ENCODE data around the gene STPG4.
"Not testable (repeated sequence)": the region's sequence is repeated elsewhere in the genome, so short reads cannot be mapped to it uniquely, and the experiment has no call there.

Gene STPG4

DNA sequence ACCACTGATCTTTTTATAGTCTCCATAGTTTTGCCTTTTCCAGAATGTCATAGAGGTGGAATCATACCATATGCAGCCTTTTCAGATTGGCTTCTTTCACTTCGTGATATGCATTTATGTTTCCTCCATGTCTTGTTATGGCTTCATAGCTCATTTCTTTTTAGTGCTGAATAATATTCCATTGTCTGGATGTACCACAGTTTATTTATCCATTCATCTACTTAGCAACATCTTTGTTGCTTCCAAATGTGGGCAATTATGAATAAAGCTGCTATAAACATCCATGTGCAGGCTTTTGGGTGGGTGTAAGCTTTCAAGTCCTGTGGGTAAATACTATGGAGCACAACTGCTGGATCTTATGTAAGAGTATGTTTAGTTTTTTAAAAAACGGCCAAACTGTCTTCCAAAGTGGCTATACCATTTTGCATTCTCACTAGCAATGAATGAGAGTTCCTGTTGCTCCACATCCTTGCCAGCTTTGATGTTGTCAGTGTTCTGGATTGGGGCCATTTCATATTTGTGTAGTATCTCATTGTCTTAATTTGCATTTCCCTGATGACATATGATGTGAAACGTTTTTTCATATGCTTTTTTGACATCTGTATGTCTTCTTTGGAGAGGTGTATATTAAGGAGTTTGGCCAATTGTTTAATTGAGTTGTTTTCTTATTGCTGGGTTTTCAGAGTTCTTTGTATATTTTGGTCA, 20.6 kb downstream of the STPG4 start:
- Histone ChIP-seq H3K27me3 (ENCODE audit: control insufficient read depth in 5 of 5, insufficient read depth in 4 of 5, low read length in 5 of 5) (no peaks in the 10 kb centered on the region), H3K27ac (ENCODE audit: low read depth, low read length) (no peak overlapping the region), H3K9ac (ENCODE audit: low read length in 5 of 5) (no peak overlapping the region), H3K4me3 (ENCODE audit: low read depth in 1 of 5, low read length in 5 of 5) (no peak overlapping the region), H3K4me1 (ENCODE audit: control insufficient read depth in 5 of 5, insufficient read depth in 5 of 5, low read length in 5 of 5) (no peaks in the 10 kb centered on the region), H3K9me3 (ENCODE audit: control insufficient read depth in 5 of 5, low read length in 5 of 5) (peaks cover 0 to 5% (median 3%) of the 10 kb centered on the region in 5 donors), H3K36me3 (ENCODE audit: control insufficient read depth in 5 of 5, insufficient read depth in 5 of 5, low read length in 5 of 5) (no peaks in the 10 kb centered on the region)

DNA sequence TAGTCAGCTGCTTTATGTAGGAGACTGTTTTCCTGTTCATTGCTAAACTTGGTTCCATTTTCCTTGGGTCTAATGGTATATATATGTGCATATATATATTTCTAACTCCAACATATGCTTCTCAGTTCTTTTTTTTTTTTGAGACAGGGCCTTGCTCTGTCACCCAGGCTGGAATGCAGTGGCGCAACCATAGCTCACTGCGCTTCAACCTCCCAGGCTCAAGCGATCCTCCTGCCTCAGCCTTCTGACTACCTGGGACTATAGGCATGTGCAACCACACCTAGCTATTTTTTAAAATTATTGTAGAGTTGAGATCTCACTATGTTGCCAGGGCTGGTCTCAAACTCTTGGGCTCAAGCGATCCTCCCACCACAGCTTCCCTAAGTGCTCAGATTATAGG, 22.1 kb downstream of the STPG4 start:
- Histone ChIP-seq H3K27me3 (ENCODE audit: control insufficient read depth in 5 of 5, insufficient read depth in 4 of 5, low read length in 5 of 5) (no peaks in the 10 kb centered on the region), H3K27ac (ENCODE audit: low read depth, low read length) (no peak overlapping the region)

DNA sequence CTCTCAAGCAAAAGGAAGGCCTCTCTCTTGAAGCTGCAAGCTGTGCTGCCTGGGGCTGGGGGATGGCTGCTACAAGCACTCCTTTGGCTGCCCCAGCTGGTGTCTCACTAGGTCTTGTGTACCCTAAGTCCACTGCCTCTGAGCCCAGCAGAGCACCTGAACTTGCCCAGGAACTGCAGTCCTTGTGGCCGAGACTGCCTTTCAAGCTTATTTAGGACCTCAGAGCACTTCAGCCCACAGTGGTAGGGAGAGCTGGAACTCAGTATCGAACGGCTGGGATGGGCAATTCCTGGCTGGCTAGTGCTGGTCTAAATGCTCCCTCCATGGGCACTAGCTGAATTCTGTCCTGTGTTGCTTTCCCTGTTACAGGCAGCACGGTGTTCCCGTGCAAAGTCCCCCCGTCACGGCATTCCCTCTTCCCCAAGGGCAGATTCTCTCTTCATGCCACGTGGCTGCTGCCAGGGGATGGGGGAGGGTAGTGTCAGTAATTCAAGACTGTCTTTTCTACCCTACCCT, 25.9 kb downstream of the STPG4 start:
- no peak overlapping the region for H3K4me3 ChIP-seq (ENCODE audit: low read depth in 1 of 5, low read length in 5 of 5)
- no peaks in the 10 kb centered on the region for H3K4me1 ChIP-seq (ENCODE audit: control insufficient read depth in 5 of 5, insufficient read depth in 5 of 5, low read length in 5 of 5)
- no peak overlapping the region for H3K27ac ChIP-seq (ENCODE audit: low read depth, low read length)
- no peaks in the 10 kb centered on the region for H3K9me3 ChIP-seq (ENCODE audit: control insufficient read depth in 5 of 5, low read length in 5 of 5)
- H3K36me3 ChIP-seq (ENCODE audit: control insufficient read depth in 5 of 5, insufficient read depth in 5 of 5, low read length in 5 of 5): peaks cover 0 to 3% (median 0%) of the 10 kb centered on the region in 5 donors
- H3K27me3 ChIP-seq (ENCODE audit: control insufficient read depth in 5 of 5, insufficient read depth in 4 of 5, low read length in 5 of 5): no peaks in the 10 kb centered on the region
- no peak overlapping the region for H3K9ac ChIP-seq (ENCODE audit: low read length in 5 of 5)

More for the DNA sequence above, 22.1 kb downstream of the STPG4 start:
- Histone ChIP-seq H3K36me3 (ENCODE audit: control insufficient read depth in 5 of 5, insufficient read depth in 5 of 5, low read length in 5 of 5) (peaks cover 0 to 3% (median 0%) of the 10 kb centered on the region in 5 donors), H3K9me3 (ENCODE audit: control insufficient read depth in 5 of 5, low read length in 5 of 5) (peaks cover 0 to 5% (median 3%) of the 10 kb centered on the region in 5 donors), H3K4me1 (ENCODE audit: control insufficient read depth in 5 of 5, insufficient read depth in 5 of 5, low read length in 5 of 5) (no peaks in the 10 kb centered on the region), H3K9ac (ENCODE audit: low read length in 5 of 5) (no peak overlapping the region), H3K4me3 (ENCODE audit: low read depth in 1 of 5, low read length in 5 of 5) (no peak overlapping the region)

DNA sequence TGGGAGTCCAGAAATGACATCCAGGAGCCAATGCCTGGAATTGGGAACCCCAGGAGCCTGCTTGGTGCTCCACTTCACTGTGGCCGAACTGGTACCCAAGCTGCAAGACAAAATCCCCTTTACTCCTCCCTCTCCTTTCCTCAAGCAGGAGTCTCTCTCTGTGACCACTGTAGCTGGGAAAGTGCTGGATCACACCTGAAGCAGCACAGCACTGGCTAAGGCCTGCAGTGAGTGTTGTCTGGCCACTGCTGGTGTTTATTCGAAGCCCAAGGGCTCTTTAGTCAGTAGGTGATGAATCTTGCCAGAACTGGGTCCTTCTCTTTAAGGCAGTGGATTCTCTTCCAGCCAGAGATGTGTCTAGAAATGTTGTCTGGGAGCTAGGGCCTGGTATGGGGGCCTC, 26.4 kb downstream of the STPG4 start:
- H3K4me1 ChIP-seq (ENCODE audit: control insufficient read depth in 5 of 5, insufficient read depth in 5 of 5, low read length in 5 of 5): no peaks in the 10 kb centered on the region
- H3K27ac ChIP-seq (ENCODE audit: low read depth, low read length): no peak overlapping the region
- H3K9ac ChIP-seq (ENCODE audit: low read length in 5 of 5): no peak overlapping the region
- peaks cover 0 to 3% (median 0%) of the 10 kb centered on the region in 5 donors for H3K36me3 ChIP-seq (ENCODE audit: control insufficient read depth in 5 of 5, insufficient read depth in 5 of 5, low read length in 5 of 5)
- no peaks in the 10 kb centered on the region for H3K9me3 ChIP-seq (ENCODE audit: control insufficient read depth in 5 of 5, low read length in 5 of 5)
- H3K27me3 ChIP-seq (ENCODE audit: control insufficient read depth in 5 of 5, insufficient read depth in 4 of 5, low read length in 5 of 5): no peaks in the 10 kb centered on the region
- no peak overlapping the region for H3K4me3 ChIP-seq (ENCODE audit: low read depth in 1 of 5, low read length in 5 of 5)

DNA sequence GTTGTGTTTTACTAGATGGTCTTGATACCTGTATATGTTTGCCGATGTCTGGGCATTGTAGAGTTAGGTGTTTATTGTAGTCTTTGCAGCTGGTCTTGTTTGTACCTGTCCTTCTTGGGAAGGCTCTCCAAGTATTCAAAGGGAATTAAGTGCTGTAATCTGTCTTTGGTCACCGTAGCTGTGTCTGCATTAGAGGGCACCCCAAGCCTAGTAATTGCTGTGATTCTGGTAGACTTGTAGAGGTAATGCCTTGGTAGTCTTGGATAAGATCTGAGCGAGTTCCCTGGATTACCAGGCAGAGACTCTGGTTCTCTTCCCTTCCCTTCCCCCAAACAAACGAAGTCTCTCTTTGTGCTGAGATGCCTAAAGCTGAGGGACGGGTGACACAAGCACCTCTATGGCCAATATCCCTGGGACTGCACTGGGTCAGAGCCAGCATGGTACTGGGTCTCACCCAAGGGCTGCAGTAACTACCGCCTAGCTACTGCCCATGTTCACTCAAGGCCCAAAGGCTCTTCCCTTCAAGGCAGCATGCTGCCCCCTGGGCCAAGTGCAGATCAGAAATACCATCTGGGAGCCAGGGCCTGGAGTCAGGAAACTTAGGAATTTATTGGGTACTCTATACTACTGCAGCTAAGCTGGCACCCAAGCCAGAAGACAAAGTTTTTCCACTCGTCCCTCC, 27.1 kb downstream of the STPG4 start:
- Histone ChIP-seq H3K9me3 (ENCODE audit: control insufficient read depth in 5 of 5, low read length in 5 of 5) (no peaks in the 10 kb centered on the region), H3K36me3 (ENCODE audit: control insufficient read depth in 5 of 5, insufficient read depth in 5 of 5, low read length in 5 of 5) (peaks cover 0 to 3% (median 0%) of the 10 kb centered on the region in 5 donors), H3K4me3 (ENCODE audit: low read depth in 1 of 5, low read length in 5 of 5) (no peak overlapping the region), H3K27me3 (ENCODE audit: control insufficient read depth in 5 of 5, insufficient read depth in 4 of 5, low read length in 5 of 5) (no peaks in the 10 kb centered on the region), H3K27ac (ENCODE audit: low read depth, low read length) (no peak overlapping the region), H3K9ac (ENCODE audit: low read length in 5 of 5) (no peak overlapping the region), H3K4me1 (ENCODE audit: control insufficient read depth in 5 of 5, insufficient read depth in 5 of 5, low read length in 5 of 5) (no peaks in the 10 kb centered on the region)

DNA sequence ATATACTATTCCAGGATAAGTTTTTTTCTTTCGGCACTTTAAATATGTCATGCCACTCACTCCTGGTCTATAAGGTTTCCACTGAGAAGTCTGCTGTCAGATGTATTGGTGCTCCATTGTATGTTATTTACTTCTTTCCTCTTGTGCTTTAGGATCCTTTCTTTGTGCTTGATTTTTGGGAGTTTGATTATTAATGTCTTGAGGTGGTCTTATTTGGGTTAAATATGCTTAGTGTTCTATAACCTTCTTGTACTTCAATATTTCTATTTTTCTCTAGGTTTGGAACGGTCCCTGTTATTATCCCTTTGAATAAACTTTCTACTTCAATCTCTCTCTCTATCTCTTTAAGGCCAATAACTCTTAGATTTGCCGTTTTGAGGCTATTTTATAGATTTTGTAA, 28.3 kb downstream of the STPG4 start:
- Histone ChIP-seq H3K9ac (ENCODE audit: low read length in 5 of 5) (no peak overlapping the region), H3K4me1 (ENCODE audit: control insufficient read depth in 5 of 5, insufficient read depth in 5 of 5, low read length in 5 of 5) (no peaks in the 10 kb centered on the region), H3K27ac (ENCODE audit: low read depth, low read length) (no peak overlapping the region), H3K27me3 (ENCODE audit: control insufficient read depth in 5 of 5, insufficient read depth in 4 of 5, low read length in 5 of 5) (no peaks in the 10 kb centered on the region), H3K4me3 (ENCODE audit: low read depth in 1 of 5, low read length in 5 of 5) (no peak overlapping the region), H3K9me3 (ENCODE audit: control insufficient read depth in 5 of 5, low read length in 5 of 5) (peaks cover 0 to 1% (median 0%) of the 10 kb centered on the region in 5 donors), H3K36me3 (ENCODE audit: control insufficient read depth in 5 of 5, insufficient read depth in 5 of 5, low read length in 5 of 5) (peaks cover 0 to 3% (median 0%) of the 10 kb centered on the region in 5 donors)

DNA sequence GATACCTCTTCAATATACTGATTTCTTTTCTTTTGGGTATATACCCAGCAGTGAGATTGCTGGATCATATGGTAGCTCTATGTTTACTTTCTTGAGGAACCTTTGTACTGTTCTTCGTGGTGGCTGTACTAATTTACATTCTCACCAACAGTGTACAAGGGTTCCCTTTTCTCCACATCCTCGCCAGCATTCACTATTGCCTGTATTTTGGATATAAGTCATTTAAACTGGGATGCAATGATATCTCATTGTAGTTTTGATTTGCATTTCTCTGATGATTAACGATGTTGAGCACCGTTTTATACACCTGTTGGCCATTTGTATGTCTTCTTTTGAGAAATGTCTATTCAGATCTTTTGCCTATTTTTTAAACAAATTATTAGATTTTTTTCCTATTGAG, 30.4 kb downstream of the STPG4 start:
- not testable (repeated sequence) for H3K27me3 ChIP-seq (ENCODE audit: control insufficient read depth in 5 of 5, insufficient read depth in 4 of 5, low read length in 5 of 5); H3K4me1 ChIP-seq (ENCODE audit: control insufficient read depth in 5 of 5, insufficient read depth in 5 of 5, low read length in 5 of 5); H3K9ac ChIP-seq (ENCODE audit: low read length in 5 of 5); H3K4me3 ChIP-seq (ENCODE audit: low read depth in 1 of 5, low read length in 5 of 5); H3K27ac ChIP-seq (ENCODE audit: low read depth, low read length); H3K9me3 ChIP-seq (ENCODE audit: control insufficient read depth in 5 of 5, low read length in 5 of 5); H3K36me3 ChIP-seq (ENCODE audit: control insufficient read depth in 5 of 5, insufficient read depth in 5 of 5, low read length in 5 of 5)

DNA sequence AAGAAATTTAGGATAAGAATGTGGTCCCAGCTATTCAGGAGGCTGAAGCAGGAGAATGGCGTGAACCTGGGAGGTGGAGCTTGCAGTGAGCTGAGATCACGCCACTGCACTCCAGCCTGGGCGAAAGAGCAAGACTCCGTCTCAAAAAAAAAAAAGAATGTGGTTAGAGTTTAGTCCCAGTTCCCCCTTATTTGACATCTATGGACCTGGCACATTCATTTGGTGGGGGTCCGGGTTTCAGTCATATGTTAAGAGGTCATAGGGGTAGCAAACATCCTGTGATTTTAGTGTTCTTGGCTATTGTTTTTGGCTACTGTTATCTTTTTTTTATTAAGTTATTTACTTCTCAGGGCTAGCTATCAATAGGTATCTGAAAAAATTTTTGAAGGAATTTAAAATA, 34.7 kb downstream of the STPG4 start:
- not testable (repeated sequence) for H3K9me3 ChIP-seq (ENCODE audit: control insufficient read depth in 5 of 5, low read length in 5 of 5); H3K27ac ChIP-seq (ENCODE audit: low read depth, low read length); H3K9ac ChIP-seq (ENCODE audit: low read length in 5 of 5); H3K4me1 ChIP-seq (ENCODE audit: control insufficient read depth in 5 of 5, insufficient read depth in 5 of 5, low read length in 5 of 5); H3K27me3 ChIP-seq (ENCODE audit: control insufficient read depth in 5 of 5, insufficient read depth in 4 of 5, low read length in 5 of 5); H3K4me3 ChIP-seq (ENCODE audit: low read depth in 1 of 5, low read length in 5 of 5); H3K36me3 ChIP-seq (ENCODE audit: control insufficient read depth in 5 of 5, insufficient read depth in 5 of 5, low read length in 5 of 5)

DNA sequence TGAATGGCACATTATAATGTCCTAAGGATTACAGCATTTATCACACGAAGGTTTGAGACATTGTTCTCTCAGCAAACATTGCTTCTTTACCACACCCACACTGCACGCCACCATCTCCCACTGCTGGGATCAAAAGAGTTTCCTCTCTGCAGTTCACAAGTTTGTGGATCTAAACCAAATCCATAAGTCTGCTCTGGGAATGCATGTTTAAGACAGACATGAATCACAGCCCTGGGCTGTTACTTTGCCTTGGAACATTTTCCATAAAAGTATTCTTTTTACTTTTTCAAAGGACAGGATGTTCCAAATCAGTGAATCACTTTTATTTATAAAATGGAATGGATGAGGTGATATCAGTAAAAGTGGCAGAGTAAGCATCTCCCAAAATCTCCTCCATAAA, 36.1 kb downstream of the STPG4 start:
- peaks cover 0 to 5% (median 3%) of the 10 kb centered on the region in 5 donors for H3K9me3 ChIP-seq (ENCODE audit: control insufficient read depth in 5 of 5, low read length in 5 of 5)
- no peaks in the 10 kb centered on the region for H3K36me3 ChIP-seq (ENCODE audit: control insufficient read depth in 5 of 5, insufficient read depth in 5 of 5, low read length in 5 of 5)
- no peak overlapping the region for H3K27ac ChIP-seq (ENCODE audit: low read depth, low read length)
- no peaks in the 10 kb centered on the region for H3K27me3 ChIP-seq (ENCODE audit: control insufficient read depth in 5 of 5, insufficient read depth in 4 of 5, low read length in 5 of 5)
- H3K4me3 ChIP-seq (ENCODE audit: low read depth in 1 of 5, low read length in 5 of 5): no peak overlapping the region
- H3K9ac ChIP-seq (ENCODE audit: low read length in 5 of 5): no peak overlapping the region
- peaks cover 0 to 4% (median 0%) of the 10 kb centered on the region in 5 donors for H3K4me1 ChIP-seq (ENCODE audit: control insufficient read depth in 5 of 5, insufficient read depth in 5 of 5, low read length in 5 of 5)

DNA sequence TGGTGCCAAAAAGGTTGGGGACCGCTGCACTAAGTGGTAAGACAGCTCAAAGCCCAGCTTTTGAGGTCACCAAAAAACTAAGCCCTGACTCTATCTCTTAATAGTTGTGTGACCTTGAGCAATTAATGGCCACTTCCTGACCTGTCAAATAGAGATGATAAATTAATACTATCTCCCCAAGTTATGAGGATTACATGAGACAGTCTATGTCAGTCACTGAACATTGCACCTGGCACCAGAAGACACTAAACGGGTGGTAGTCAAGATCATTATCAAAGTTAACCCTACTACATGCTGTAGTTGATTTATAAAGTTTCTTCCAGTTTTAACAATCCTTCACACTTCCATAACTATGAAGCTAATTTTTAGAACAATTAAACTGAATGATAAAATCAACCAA, 36.5 kb downstream of the STPG4 start:
- Histone ChIP-seq H3K4me3 (ENCODE audit: low read depth in 1 of 5, low read length in 5 of 5) (no peak overlapping the region), H3K4me1 (ENCODE audit: control insufficient read depth in 5 of 5, insufficient read depth in 5 of 5, low read length in 5 of 5) (peaks cover 0 to 4% (median 0%) of the 10 kb centered on the region in 5 donors), H3K27me3 (ENCODE audit: control insufficient read depth in 5 of 5, insufficient read depth in 4 of 5, low read length in 5 of 5) (no peaks in the 10 kb centered on the region), H3K9me3 (ENCODE audit: control insufficient read depth in 5 of 5, low read length in 5 of 5) (peaks cover 0 to 5% (median 3%) of the 10 kb centered on the region in 5 donors), H3K36me3 (ENCODE audit: control insufficient read depth in 5 of 5, insufficient read depth in 5 of 5, low read length in 5 of 5) (no peaks in the 10 kb centered on the region), H3K9ac (ENCODE audit: low read length in 5 of 5) (no peak overlapping the region), H3K27ac (ENCODE audit: low read depth, low read length) (no peak overlapping the region)

Measured in subcutaneous abdominal adipose tissue (tissue), 5 donors.